Activated CD4-positive, CD25-positive, alpha-beta regulatory T cell treated with anti-CD3 and anti-CD28 coated beads, Interleukin-2, amount 50 U/mL, for 16 hours (primary cell): Measurements from ENCODE around the gene CD79B.
"Not testable (repeated sequence)": the region's sequence is repeated elsewhere in the genome, so short reads cannot be mapped to it uniquely, and the experiment has no call there.

Experiments used
- DNase-seq: peaks from one replicate; pipeline ENCODE4 v3.0.0-alpha.2; 2020; ENCODE audit warnings: low read depth, low spot score

Gene CD79B

GRCh38 chr17:63911041-63911635, 21.0 kb downstream of the CD79B start, which contains the start of gene CSHL1:
Gene CSHL1 (minus strand): TSS chr17:63911258. CDS start chr17:63911196, 62 bp downstream.
- DNase-seq, result no peak

GRCh38 chr17:63910096-63910495, 22.0 kb downstream of the CD79B start:
- no peak for DNase-seq

- DNase-seq, result not testable (repeated sequence)
These were observed 22.5 kb downstream of the CD79B start for GRCh38 chr17:63909586-63909985.

- not testable (repeated sequence) for DNase-seq
These were observed 24.9 kb downstream of the CD79B start for GRCh38 chr17:63907161-63907778.

GRCh38 chr17:63904796-63905195, 27.3 kb downstream of the CD79B start:
- DNase-seq, result not testable (repeated sequence)

GRCh38 chr17:63903787-63904201, 28.3 kb downstream of the CD79B start:
- not testable (repeated sequence) for DNase-seq

- not testable (repeated sequence) for DNase-seq
These were observed 30.2 kb downstream of the CD79B start for GRCh38 chr17:63901971-63902370.

- DNase-seq, result not testable (repeated sequence)
These were observed 33.0 kb downstream of the CD79B start for GRCh38 chr17:63898899-63899798.

- not testable (repeated sequence) for DNase-seq
These were observed 35.4 kb downstream of the CD79B start, which contains the start of gene CSH1 for GRCh38 chr17:63896524-63897354. Gene CSH1 (minus strand): TSS chr17:63896574. CDS start chr17:63896511, 63 bp downstream.

GRCh38 chr17:63894821-63895220, 37.3 kb downstream of the CD79B start:
- DNase-seq, result not testable (repeated sequence)

GRCh38 chr17:63894021-63894420, 38.1 kb downstream of the CD79B start:
- DNase-seq, result not testable (repeated sequence)

- not testable (repeated sequence) for DNase-seq
These were observed 39.7 kb downstream of the CD79B start for GRCh38 chr17:63892316-63893037.

- DNase-seq, result not testable (repeated sequence)
These were observed 42.9 kb downstream of the CD79B start for GRCh38 chr17:63889026-63889848.

- DNase-seq, result not testable (repeated sequence)
These were observed 47.0 kb downstream of the CD79B start for GRCh38 chr17:63885119-63885518.

GRCh38 chr17:63882626-63883126, 49.5 kb downstream of the CD79B start:
- not testable (repeated sequence) for DNase-seq

- peak; percentile 38 for DNase-seq
These were observed 50.1 kb downstream of the CD79B start, which contains the start of gene GH2 for GRCh38 chr17:63881935-63882601. Gene GH2 (minus strand): TSS chr17:63881944. CDS start chr17:63881801, 143 bp downstream.

GRCh38 chr17:63881337-63881736, 50.8 kb downstream of the CD79B start:
- DNase-seq, result not testable (repeated sequence)

GRCh38 chr17:63880706-63881105, 51.4 kb downstream of the CD79B start:
- DNase-seq, result no peak
